Astrocyte of the cerebellum (primary cell): ENCODE measurements around the gene INAFM1.
"Not testable (repeated sequence)": the region's sequence is repeated elsewhere in the genome, so short reads cannot be mapped to it uniquely, and the experiment has no call there.

Experiments used
- DNase-seq: peaks from one replicate; pipeline ENCODE4 v3.0.0-alpha.2; 2011; ENCODE audit warnings: low read depth
- H3K4me3 ChIP-seq: 2 replicates; pipeline ENCODE4 v1.5.1; 2011; ENCODE audit warnings: mild to moderate bottlenecking, low read depth, low read length, moderate library complexity
- in situ Hi-C: cut with HindIII; loops from 2 replicates; pipeline ENCODE4 v1.10.0; 2017; ENCODE audit warnings: low sequenced_read_pairs
- TF ChIP-seq, protein P1 (sequence below): IDR thresholded peaks from 2 replicates; pipeline ENCODE4 v1.5.1; 2012; ENCODE audit warnings: low read length, low read depth, moderate library complexity, mild to moderate bottlenecking; ENCODE audit errors: missing control alignments

The INAFM1 gene

DNA sequence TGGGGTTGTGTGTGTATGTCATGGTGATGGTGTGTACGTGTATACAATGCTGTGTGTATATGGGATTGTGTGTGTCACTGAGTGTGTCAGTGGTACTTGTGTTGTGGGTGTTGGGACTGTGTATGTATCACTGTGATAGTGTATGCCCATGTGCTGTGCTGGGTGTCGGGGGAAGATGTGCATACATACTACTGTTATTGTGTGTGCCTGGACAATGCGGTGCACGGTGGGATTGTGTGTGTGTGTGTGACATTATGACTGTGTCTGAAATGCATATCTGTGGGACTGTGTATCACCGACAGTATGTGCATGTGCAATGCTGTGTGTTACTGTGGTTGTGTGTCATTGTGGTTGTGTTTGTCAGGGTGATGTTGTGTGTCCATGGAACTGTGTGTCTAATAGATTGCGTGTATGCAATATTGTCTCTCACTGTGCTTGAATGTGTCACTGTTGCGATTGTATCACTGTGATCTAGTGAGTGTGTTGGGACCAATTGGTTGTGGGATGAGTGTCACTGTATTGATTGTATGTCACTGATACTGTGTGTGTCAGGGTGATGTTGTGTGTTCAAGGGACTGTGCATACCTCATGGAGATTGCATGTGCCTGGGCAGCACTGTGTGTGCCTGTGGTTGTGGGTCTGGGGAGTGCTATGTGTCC is 32.6 kb upstream of the INAFM1 start:
- no peak overlapping the region for H3K4me3 ChIP-seq
- DNase-seq: no peak
- TF ChIP-seq, protein P1, sequence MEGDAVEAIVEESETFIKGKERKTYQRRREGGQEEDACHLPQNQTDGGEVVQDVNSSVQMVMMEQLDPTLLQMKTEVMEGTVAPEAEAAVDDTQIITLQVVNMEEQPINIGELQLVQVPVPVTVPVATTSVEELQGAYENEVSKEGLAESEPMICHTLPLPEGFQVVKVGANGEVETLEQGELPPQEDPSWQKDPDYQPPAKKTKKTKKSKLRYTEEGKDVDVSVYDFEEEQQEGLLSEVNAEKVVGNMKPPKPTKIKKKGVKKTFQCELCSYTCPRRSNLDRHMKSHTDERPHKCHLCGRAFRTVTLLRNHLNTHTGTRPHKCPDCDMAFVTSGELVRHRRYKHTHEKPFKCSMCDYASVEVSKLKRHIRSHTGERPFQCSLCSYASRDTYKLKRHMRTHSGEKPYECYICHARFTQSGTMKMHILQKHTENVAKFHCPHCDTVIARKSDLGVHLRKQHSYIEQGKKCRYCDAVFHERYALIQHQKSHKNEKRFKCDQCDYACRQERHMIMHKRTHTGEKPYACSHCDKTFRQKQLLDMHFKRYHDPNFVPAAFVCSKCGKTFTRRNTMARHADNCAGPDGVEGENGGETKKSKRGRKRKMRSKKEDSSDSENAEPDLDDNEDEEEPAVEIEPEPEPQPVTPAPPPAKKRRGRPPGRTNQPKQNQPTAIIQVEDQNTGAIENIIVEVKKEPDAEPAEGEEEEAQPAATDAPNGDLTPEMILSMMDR: no peak
- in situ Hi-C loops: no loop called here

DNA sequence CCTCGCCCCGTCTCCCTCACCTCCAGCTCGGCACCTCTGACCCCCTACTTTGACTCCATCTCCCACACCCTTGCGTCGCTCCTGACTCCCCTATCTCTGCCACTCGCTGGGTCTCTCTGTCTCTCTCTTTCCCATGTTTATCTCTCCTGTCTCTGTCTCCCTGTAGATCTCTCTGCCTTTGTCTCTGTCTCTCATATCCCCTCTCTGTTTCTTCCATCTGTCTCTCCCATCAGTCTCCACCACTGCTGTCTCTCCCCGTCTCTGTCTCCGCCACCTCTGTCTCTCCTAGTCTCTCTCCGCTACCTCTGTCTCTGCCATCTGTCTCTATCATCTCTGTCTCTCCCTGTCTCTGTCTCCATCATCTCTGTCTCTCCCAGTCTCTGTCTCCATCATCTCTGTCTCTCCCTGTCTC is 31.3 kb upstream of the INAFM1 start:
- in situ Hi-C loops: no loop called here
- TF ChIP-seq, protein P1: no peak
- H3K4me3 ChIP-seq: peak overlapping the region; percentile 33
- DNase-seq: no peak

- TF ChIP-seq, protein P1: peak; percentile 92
- DNase-seq: peak; percentile 86
- peak overlapping the region; percentile 33 for H3K4me3 ChIP-seq
- in situ Hi-C loops: no loop called here
Measured at GRCh38 chr19:47243776-47244547, 30.7 kb upstream of the INAFM1 start.

- in situ Hi-C loops: no loop called here
Measured at GRCh38 chr19:47247308-47247990, 27.2 kb upstream of the INAFM1 start.

GRCh38 chr19:47253016-47253415 is 21.7 kb upstream of the INAFM1 start:
- DNase-seq, H3K4me3 ChIP-seq, in situ Hi-C loops: not testable (repeated sequence)

More at GRCh38 chr19:47247308-47247990, 27.2 kb upstream of the INAFM1 start:
- no peak overlapping the region for H3K4me3 ChIP-seq
- DNase-seq: peak; percentile 56
- TF ChIP-seq, protein P1: peak; percentile 91

DNA sequence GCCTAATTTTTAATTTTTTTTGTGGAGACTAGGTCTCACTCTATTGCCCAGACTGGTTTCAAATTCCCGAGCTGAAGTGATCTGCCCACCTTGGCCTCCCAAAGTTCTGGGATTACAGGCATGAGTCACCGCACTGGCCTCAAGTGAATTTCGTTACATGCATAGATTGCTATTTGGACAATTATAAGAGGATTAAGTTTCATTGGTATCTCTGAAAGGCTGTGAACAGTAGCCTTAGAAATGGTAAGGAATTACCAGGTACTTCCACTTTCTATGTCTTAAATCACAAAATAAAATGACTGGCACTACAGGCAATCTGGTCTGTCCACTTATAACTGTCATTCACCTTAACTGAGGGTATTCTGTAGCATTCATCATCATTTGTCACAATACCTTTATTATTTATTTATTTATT is 21.2 kb upstream of the INAFM1 start:
- no peak overlapping the region for H3K4me3 ChIP-seq
- TF ChIP-seq, protein P1: no peak
- DNase-seq: peak; percentile 83
- in situ Hi-C loops: no loop called here

GRCh38 chr19:47253970-47254369 is 20.7 kb upstream of the INAFM1 start:
- no peak for DNase-seq
- TF ChIP-seq, protein P1: no peak
- in situ Hi-C loops: no loop called here
- H3K4me3 ChIP-seq: no peak overlapping the region
